Measurements from ENCODE around the gene SLC35F2.
"Not testable (repeated sequence)": the region's sequence is repeated elsewhere in the genome, so short reads cannot be mapped to it uniquely, and the experiment has no call there.

SLC35F2 gene, protein sequence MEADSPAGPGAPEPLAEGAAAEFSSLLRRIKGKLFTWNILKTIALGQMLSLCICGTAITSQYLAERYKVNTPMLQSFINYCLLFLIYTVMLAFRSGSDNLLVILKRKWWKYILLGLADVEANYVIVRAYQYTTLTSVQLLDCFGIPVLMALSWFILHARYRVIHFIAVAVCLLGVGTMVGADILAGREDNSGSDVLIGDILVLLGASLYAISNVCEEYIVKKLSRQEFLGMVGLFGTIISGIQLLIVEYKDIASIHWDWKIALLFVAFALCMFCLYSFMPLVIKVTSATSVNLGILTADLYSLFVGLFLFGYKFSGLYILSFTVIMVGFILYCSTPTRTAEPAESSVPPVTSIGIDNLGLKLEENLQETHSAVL

DNA sequence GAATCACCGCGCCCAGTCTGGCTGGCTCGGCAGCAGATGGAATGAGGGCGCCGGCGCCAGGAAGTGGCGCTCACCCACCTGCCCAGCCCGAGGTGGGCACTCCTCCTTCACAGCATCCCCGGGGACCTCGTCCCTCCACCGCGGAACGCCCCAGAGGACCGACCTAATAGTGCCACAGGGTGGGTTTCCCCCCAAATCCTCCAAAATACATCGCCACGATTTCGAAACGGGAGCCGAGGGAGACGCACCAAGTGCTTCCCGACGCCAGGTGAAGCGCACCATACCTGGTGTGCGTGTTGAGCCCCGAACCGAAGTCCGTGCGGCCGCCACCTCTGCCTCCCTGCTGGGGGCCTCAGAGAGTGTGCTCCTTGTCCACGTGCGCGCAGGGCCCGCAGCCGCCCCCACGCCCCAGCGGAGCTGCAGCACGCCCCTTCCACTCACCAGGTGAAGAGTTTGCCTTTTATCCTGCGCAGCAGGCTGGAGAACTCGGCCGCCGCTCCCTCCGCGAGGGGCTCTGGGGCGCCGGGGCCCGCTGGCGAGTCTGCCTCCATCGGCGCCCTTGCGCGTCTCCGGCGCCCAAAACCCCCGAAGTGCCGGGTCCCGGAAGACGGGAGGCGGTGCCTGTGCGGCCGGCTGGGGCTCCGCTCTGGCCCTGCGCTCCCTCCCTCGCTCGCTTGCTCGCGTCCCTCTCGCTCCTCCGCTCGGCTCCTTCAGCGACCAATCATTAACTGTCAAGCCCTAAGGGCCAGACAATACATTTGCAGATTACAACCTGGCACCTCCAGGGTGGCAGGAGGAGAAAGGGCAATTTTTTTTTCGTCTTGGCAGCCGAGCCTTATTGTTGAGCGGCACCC lies at the start of gene SLC35F2:
TSS of gene SLC35F2 (minus strand) at position 571 of the 854 bp plus-strand sequence. CDS start at position 551, 20 bp downstream.
- DNase-seq (ENCODE audit: low read depth in 2 of 2): peak; percentile 52 to 62

DNA sequence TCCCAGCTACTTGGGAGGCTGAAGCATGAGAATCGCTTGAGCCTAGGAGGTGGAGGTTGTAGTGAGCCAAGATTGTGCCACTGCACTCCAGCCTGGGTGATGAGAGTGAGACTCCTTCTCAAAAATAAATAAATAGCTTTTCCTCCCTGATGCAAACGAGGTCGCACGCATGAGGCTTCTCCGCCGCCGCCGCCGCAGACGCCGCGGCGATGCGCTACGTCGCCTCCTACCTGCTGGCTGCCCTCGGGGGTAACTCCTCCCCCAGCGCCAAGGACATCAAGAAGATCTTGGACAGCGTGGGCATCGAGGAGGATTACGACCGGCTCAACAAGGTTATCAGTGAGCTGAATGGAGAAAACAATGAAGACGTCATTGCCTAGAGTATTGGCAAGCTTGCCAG lies 49.6 kb upstream of the SLC35F2 start:
- DNase-seq (ENCODE audit: low read depth in 2 of 2): no peak

DNA sequence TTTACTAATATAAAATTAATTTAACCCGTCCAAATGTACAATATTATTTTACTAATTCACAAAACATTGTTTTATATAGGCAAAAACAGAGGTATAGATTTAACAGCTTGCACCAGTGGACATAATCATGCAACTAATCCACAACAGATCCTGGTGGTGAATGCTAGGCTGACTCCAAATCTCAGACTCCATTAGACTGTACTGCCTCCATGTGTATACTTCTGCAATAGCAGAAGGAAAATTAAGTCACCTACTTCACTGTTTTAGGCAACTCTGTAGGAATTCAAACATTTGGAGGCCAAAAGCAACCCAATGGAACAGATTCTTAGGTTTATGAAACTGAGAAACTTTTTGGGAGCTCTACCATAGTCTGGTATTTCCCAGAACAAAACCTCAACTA lies 39.7 kb upstream of the SLC35F2 start:
- no peak for DNase-seq (ENCODE audit: low read depth in 2 of 2)

DNA sequence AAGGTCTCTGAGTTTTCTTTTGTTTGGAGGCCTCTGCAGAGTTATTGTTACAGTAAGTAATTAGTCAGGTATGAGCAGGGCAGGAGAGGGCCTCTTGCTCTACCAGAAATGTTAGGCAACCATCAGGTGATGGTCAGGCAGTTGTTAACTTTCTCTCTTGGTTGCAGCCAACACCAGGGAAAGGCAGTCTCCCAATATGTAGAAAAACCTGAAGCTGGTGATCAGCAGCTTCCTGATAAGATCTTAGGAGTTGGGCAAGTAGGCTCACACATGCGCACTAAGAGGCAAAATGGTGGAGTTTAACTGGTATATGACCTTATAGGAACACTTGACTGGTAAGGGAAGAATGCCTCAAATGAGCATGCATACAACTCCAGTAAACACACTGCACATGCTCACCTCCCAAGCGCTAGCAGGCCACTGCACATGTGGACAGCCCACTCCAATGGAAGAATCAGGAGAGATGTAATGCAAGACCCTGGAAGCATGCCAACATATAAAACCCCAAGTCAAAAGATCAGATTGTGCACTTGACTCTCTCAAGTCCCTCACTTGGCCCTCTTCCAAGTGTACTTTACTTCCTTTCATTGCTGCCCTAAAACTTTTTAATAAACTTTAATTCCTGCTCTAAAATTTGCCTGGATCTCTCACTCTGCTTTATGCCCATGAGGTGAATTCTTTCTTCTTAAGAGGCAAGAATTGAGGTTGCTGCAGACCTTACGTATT lies 23.7 kb upstream of the SLC35F2 start:
- DNase-seq (ENCODE audit: low read depth in 2 of 2): no peak

DNA sequence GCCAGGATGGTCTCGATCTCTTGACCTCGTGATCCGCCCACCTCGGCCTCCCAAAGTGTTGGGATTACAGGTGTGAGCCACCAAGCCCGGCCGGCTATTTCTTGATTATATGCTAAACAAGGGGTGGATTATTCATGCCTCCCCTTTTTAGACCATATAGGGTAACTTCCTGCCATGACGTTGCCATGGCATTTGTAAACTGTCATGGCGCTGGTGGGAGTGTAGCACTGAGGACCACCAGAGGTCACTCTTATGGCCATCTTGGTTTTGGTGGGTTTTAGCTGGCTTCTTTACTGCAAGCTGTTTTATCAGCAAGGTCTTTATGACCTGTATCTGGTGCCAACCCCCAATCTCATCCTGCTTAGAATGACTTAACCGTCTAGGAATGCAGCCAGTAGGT lies 22.9 kb upstream of the SLC35F2 start:
- not testable (repeated sequence) for DNase-seq (ENCODE audit: low read depth in 2 of 2)

DNA sequence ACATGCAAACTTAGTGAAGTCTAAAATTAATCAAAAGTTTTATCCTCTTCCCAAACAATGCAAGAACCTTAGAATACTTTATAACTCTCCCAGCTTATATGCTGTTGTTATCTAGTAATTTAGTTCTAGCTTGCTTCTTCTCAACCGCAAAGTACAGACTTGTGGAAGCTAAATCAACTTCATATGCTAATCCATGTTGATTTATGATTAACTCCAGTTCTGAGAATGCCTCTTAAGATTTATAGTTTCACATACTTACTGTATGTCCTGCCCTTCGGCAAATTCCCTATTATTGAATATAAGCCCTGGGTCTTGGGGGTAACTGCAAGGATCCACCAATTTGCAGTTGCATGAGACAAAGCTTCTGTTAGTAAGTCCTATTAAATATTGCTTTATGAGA lies 17.6 kb upstream of the SLC35F2 start:
- no peak for DNase-seq (ENCODE audit: low read depth in 2 of 2)

DNA sequence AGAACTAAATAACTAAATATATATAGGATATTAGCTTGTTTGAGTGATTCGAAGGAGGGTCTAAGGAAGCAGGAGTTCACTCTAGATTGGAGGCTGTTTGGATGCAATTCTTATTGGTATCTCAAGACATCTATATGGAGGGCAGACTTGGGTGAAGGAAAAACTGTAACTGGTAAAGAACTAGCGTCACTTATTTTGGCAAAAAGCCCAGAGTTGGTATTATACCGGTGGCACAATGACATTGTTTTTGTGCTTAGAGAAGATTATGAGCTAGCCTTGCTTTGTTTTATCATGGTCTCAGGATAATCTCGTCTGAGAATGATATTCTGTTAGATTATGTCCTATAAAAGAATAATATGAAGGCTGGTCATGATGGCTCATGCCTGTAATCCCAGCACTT lies 6.0 kb upstream of the SLC35F2 start:
- DNase-seq (ENCODE audit: low read depth in 2 of 2): no peak

DNA sequence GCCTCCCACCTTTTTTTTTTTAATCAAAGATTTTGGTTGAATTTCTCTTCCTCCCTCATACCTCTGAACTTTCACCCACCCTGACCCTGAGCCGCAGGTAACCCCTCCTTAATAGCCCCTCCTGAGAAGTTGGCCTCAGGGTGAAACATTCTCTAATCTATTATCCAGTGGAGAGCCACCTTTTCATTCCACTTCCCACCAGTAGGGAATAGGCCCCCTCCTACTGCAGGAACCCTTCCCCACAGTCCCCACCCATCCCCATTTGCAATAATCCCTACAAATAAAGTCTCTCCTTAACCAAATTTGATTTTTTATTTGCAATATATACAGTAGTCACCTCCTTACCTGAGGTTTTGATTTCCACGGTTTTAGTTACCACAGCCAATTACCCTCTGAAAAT lies 2.1 kb upstream of the SLC35F2 start:
- DNase-seq (ENCODE audit: low read depth in 2 of 2): no peak

DNA sequence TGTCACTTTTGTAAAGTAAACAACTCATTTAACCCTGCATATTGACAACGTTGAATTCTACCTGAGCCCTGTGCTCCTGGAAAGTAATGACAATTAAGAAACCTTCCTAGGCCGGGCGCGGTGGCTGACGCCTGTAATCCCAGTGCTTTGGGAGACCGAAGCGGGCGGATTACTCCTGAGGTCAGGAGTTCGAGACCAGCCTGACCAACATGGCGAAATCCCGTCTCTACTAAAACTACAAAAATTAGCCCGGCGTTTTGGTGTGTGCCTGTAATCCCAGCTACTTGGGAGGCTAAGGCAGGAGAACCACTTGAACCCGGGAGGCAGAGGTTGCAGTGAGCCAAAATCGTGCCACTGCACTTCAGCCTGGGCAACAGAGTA lies 1.6 kb upstream of the SLC35F2 start:
- DNase-seq (ENCODE audit: low read depth in 2 of 2): not testable (repeated sequence)

DNA sequence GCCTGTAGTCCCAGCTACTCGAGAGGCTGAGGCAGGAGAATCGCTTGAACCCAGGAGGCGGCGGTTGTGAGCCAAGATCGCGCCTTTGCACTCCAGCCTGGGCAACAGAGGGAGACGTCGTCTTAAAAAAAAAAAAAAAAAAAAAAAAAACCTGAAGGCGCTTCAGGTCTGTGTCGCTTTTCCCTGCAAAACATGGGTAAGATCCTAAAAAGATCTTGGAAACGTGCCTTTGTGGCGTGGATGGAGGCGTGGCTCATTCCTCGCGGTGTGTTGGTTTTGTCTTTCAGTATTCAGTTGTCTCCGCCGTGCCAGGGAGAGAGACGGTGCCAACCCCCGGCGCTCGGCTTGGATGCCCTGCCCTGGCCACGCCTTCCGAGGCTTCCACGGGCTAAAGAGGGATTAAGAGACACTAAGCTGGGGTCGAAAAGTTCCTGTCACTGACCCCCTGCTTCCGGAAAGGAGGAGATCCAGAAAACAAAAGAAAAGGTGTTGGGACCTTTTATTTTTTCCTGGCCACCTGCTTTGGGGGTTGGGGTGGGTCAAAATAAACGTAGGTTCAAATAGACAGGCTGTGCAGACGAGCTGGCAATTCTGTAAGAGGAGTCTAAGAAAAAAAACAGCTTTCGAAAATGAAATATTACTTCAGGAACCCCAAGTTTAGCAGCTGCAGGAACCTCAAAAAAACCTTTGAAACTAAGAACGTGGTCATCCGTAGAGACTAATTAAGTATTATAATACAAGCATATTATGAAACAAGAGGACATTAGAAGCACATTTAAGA lies 1.1 kb upstream of the SLC35F2 start:
- DNase-seq (ENCODE audit: low read depth in 2 of 2): peak in 1 of 2 donors; percentile 3

DNA sequence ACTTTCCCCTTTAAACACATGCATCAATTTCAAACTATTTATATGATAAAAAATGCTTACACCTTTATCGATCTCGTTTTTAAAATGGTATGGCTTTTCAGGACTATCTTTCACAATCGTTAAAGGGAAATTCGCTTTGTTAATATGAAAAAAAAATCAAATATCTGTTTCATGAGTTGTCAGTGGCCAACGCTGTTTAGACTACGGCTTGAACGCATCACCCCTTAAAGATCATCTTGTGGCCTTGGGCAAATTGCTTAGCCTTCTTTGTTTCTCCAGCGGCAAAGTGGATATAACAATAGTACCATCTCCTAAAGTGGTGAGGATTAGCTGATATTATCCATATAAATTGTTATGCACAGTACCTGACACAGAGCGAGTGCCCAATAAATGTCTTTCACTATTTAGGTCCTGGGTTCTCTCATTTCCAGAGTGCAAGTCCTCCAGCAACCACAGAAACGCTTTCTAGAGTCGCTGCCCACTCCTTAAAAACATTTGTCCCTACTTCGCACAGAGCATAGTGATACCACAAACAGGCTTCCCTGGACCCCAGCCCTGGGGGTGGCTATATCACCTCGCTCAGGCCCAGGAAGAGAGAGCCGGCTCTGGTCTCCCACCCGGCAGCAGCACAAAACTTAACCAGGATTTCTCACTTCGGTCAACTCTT lies 904 bp downstream of the SLC35F2 start:
- DNase-seq (ENCODE audit: low read depth in 2 of 2): no peak

DNA sequence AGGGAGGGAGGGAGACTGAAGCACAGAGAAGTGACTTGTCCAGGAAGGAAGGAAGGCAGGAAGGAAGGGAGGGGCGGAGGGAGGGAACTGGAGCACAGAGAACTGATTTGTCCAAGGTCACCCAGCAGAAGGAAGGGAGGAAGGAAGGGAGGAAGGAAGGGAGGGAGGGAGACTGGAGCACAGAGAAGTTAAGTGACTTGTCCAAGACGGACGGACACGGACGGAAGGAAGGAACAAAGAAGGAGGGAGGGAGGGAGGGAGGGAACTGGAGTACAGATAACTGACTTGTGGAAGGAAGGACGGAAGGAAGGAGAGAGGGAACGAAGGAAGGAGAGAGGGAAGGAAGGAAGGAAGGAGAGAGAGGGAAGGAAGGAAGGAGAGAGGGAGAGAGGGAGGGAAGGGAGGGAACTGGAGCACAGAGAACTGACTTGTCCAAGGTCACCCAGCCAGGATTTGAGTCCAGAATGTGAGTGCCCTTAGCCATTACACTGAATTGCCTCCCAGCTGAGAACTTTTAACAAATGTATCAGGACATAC lies 1.5 kb downstream of the SLC35F2 start:
- no peak for DNase-seq (ENCODE audit: low read depth in 2 of 2)

DNA sequence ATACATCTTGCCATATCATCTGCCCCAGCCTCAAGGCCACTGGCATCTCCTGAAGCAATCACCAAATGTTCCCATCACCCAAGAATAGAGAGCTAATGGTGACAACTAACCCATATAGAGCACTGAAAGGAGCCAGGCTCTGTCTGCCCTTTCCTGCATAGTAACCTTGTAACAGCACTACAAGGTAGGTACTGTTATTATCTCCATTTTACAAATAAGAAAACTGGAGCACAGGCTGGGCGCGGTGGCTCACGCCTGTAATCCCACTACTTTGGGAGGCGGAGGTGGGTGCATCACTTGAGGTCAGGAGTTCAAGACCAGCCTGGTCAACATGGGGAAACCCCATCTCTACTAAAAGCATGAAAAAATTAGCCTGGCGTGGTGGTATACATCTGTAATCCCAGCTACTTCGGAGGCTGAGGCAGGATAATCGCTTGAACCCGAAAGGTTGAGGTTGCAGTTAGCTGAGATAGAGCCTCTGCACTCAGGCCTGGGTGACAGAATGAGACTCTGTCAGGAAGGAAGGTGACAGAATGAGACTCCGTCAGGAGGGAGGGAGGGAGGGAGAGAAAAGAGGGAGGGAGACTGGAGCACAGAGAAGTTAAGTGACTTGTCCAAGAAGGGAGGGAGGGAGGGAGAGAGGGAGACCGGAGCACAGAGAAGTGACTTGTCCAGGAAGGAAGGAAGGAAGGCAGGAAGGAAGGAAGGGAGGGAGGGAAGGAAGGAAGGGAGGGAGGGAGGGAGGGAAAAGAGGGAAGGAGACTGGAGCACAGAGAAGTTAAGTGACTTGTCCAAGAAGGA lies 2.2 kb downstream of the SLC35F2 start:
- no peak for DNase-seq (ENCODE audit: low read depth in 2 of 2)

DNA sequence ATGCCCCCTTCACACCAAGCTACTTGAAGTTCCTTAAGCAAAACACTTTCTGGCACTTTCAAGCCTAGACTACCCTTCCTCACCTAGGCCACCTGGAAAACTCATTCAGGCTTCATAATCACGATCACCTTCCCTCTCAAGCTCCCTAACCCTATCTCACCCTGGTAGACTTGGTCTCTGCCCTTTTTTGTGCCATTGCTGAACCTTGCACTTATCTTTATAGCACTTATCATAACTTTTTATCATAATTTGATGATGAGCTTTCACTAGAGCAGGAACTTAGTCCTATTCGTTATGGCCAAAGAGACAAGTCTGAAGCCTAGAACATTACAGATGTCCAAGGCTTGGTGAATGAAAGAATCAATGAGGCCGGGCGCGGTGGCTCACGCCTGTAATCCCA lies 5.5 kb downstream of the SLC35F2 start:
- DNase-seq (ENCODE audit: low read depth in 2 of 2): no peak

DNA sequence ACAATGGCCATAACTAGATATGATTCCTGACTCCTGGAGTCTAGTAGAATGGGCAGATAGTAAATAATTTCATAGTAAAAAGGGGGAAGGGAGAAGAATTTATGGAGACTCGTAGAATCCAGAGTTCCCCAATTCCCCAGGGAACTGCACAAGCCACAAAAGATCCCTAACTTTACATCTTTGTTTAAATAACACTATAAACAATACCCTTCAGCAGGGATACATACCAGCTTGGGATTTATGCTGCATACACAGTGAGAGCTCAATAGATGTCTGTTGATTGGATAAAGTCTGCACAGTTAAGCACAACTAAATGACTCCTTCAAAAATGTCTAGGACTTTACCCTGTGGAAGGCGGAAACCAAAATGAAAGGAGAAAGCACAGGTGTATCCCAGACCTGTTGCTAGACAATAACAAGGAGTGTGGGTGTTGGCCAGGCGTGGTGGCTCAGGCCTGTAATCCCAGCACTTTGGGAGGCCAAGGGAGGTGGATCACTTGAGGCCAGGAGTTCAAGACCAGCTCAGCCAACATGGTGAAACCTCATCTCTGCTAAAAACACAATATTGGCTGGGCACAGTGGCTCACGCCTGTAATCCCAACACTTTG lies 6.8 kb downstream of the SLC35F2 start:
- no peak for DNase-seq (ENCODE audit: low read depth in 2 of 2)

DNA sequence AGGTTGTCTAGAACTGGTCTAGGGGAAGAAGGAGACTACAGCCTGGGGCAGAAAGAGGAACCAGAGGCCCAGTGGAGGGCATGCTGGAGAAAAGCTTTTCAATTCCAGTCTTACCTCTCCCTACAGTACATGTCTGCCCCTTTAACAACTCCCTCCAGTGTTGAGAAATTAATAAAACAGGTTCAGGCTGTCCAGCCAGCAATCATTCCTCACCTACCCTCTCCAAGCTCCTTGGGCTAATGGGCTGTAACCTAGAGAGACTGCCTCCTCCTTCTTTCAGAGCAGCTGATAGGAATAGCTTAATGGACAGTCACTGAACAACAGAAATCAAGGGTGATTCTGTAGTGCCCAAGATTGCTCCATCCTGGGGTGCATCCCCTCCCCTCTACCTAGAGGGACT lies 8.8 kb downstream of the SLC35F2 start:
- no peak for DNase-seq (ENCODE audit: low read depth in 2 of 2)

DNA sequence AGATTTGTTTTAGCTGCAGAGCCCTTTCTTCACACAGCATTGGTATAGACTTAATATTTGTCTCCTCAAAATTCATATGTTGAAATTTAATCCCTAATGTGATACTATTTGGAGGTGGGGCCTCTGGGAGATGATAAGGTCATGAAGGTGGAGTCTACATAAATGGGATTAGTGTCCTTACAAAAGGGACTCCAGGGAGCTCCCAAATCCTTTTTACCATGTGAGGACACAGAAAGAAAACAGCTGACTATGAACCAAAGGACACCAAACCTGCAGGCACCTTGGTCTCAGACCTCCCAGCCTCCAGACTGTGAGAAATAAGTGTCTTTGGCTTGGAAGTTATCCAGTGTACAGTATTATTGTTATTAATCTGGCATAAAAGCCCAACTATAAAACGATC lies 10.2 kb downstream of the SLC35F2 start:
- no peak for DNase-seq (ENCODE audit: low read depth in 2 of 2)

DNA sequence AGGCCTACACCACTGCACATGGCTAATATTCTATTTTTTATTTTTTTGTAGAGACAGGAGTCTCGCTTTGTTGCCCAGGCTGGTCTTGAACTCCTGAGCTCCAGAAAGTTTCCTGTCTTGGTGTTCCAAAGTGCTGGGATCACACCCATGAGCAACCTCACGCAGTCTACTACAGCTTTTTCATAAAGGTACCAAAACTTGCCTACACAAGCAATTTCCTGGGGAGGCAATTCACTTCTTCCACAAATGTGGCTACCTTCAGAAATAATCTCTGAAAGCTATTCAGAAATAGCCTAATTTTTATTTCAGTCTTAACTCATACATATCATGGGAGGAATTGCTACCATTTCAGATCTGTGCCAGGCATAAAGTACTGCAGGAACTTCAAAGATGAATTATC lies 11.4 kb downstream of the SLC35F2 start:
- no peak for DNase-seq (ENCODE audit: low read depth in 2 of 2)

DNA sequence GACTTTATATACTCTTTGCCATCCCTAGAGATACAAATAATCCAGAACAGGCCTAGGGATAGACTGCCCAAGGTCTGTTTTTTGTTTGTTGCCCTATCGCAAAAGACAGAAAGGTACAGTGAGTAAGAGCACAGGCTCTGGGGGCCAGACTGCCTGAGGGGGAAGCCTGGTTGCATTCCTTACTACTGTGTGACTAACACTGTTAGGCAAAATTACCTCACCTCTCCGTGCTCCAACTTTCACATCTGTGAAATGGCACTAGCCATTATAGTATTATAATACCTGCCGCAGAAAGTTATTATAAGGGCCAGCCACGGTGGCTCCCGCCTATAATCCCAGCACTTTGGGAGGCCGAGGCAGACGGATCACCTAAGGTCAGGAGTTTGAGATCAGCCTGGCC lies 14.5 kb downstream of the SLC35F2 start:
- no peak for DNase-seq (ENCODE audit: low read depth in 2 of 2)

Measured in stimulated activated CD4-positive, alpha-beta T cell treated with anti-CD3 and anti-CD28 coated beads, Interleukin-15, amount 100 ng/mL, for 48 hours (primary cell).